ENCODE measurements around the gene SMARCAD1. TPM values are rescaled to one million over a fixed set of nuclear protein-coding genes. Genes with fewer than 3 reads are reported as not detected.

Gene SMARCAD1
- total and polyA plus RNA-seq, 9 of the 15 experiments (the other 6 are each of a cell fraction or from before 2014, with no cell fraction given): 11.2 to 52.2 (median 34.6) TPM

GRCh38 chr4:94307231-94307871 is 99.7 kb downstream of the SMARCAD1 start (continued):
- no peak for TF ChIP-seq RREB1 (CRISPR knock-in tag; IDR thresholded peaks at IDR 0.05)
- TF ChIP-seq POLR2G (IDR thresholded peaks at IDR 0.05; ENCODE audit: low read depth, low read length): no peak
- TF ChIP-seq, protein P1, sequence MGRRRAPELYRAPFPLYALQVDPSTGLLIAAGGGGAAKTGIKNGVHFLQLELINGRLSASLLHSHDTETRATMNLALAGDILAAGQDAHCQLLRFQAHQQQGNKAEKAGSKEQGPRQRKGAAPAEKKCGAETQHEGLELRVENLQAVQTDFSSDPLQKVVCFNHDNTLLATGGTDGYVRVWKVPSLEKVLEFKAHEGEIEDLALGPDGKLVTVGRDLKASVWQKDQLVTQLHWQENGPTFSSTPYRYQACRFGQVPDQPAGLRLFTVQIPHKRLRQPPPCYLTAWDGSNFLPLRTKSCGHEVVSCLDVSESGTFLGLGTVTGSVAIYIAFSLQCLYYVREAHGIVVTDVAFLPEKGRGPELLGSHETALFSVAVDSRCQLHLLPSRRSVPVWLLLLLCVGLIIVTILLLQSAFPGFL (CRISPR knock-in tag; IDR thresholded peaks at IDR 0.05): no peak
- no peak for TF ChIP-seq CHD1 (IDR thresholded peaks at IDR 0.05; ENCODE audit: low read length)
- no peak for TF ChIP-seq HCFC1 (IDR thresholded peaks at IDR 0.05; ENCODE audit: low read depth, low read length)
- no peak for TF ChIP-seq ZBTB11 (CRISPR knock-in tag; IDR thresholded peaks at IDR 0.05)
- no peak for TF ChIP-seq ZZZ3 (IDR thresholded peaks at IDR 0.05)
- TF ChIP-seq SETDB1 (IDR thresholded peaks at IDR 0.05; ENCODE audit: low read length): no peak
- no peak for TF ChIP-seq SRSF9 (IDR thresholded peaks at IDR 0.05; ENCODE audit: borderline replicate concordance, low read depth, low read length)
- no peak for TF ChIP-seq CXXC5 (CRISPR knock-in tag; IDR thresholded peaks at IDR 0.05)
- no peak for TF ChIP-seq MTF1 (CRISPR knock-in tag; IDR thresholded peaks at IDR 0.05; ENCODE audit: borderline replicate concordance)
- no peak for TF ChIP-seq E2F4 (CRISPR knock-in tag; IDR thresholded peaks at IDR 0.05; ENCODE audit: low read depth)
- no peak for TF ChIP-seq GABPB2 (CRISPR knock-in tag; conservative IDR thresholded peaks at IDR 0.05)
- TF ChIP-seq ARID1B (IDR thresholded peaks at IDR 0.05): peak; percentile 60
- no peak for TF ChIP-seq NONO (IDR thresholded peaks at IDR 0.05; ENCODE audit: low read depth in 2 of 2, low read length in 1 of 2)

All from K562 (cell line).